ENCODE measurements around the gene CAMSAP2. TPM values are rescaled to one million over a fixed set of nuclear protein-coding genes. Genes with fewer than 3 reads are reported as not detected.

Gene CAMSAP2
- total RNA-seq, 4 donors from 2014 or later: 37.8 to 47.4 (median 46.0) TPM

- no peak for ATAC-seq
- no peak overlapping the region for H3K4me3 ChIP-seq
- no peaks in the 10 kb centered on the region for H3K9me3 ChIP-seq
- H3K4me1 ChIP-seq: peaks cover 0 to 14% (median 12%) of the 10 kb centered on the region in 3 donors
- WGBS, 2 donors (ENCODE audit: low coverage in 1 of 2): 80 to 100% methylated on average over 2 to 5 of the region's 9 CpGs
- H3K36me3 ChIP-seq: no peaks in the 10 kb centered on the region
- peaks cover 63% of the 10 kb centered on the region for H3K27me3 ChIP-seq
- H3K27ac ChIP-seq: no peak overlapping the region
- no peak for TF ChIP-seq POLR2A (IDR thresholded peaks at IDR 0.05)
These were observed 131.2 kb downstream of the CAMSAP2 start for GRCh38 chr1:200869753-200870391.

- H3K36me3 ChIP-seq: no peaks in the 10 kb centered on the region
- H3K4me3 ChIP-seq: peak within 1 kb of the TSS in 1 of 2 donors; percentile 44
- peaks cover 81% of the 10 kb centered on the region for H3K27me3 ChIP-seq
- no peaks in the 10 kb centered on the region for H3K9me3 ChIP-seq
- H3K27ac ChIP-seq: no peak within 1 kb of the TSS
- no peak for TF ChIP-seq EP300 (IDR thresholded peaks at IDR 0.05)
- no peak for TF ChIP-seq POLR2A (IDR thresholded peaks at IDR 0.05)
- no peak for TF ChIP-seq POLR2AphosphoS5 (IDR thresholded peaks at IDR 0.05)
- TF ChIP-seq CTCF (IDR thresholded peaks at IDR 0.05): no peak
- 93% methylated on average over 13 of the region's 23 CpGs; no CpG with 5 or more reads in 1 of the 2 donors for WGBS, 2 donors (ENCODE audit: low coverage in 1 of 2)
- peaks cover 0 to 14% (median 12%) of the 10 kb centered on the region in 3 donors for H3K4me1 ChIP-seq
- peak; percentile 7 for ATAC-seq
These were observed 133.9 kb downstream of the CAMSAP2 start, which contains the start of gene GPR25 for GRCh38 chr1:200872446-200873115. TSS of gene GPR25 (plus strand) at chr1:200872981. CDS start at chr1:200873038, 57 bp downstream.

- peak; percentile 11 for ATAC-seq
- no peak overlapping the region for H3K27ac ChIP-seq
- no peaks in the 10 kb centered on the region for H3K9me3 ChIP-seq
- no CpG with 5 or more reads among the region's 61 CpGs for WGBS, 2 donors (ENCODE audit: low coverage in 1 of 2)
- TF ChIP-seq POLR2A (IDR thresholded peaks at IDR 0.05) (no peak), EP300 (IDR thresholded peaks at IDR 0.05) (no peak)
- H3K4me1 ChIP-seq: peaks cover 0 to 14% (median 12%) of the 10 kb centered on the region in 3 donors
- no peaks in the 10 kb centered on the region for H3K36me3 ChIP-seq
- H3K27me3 ChIP-seq: peaks cover 87% of the 10 kb centered on the region
- H3K4me3 ChIP-seq: peak overlapping the region in 1 of 2 donors; percentile 44
These were observed 134.5 kb downstream of the CAMSAP2 start for GRCh38 chr1:200873116-200873670.

- H3K4me3 ChIP-seq: peak overlapping the region in 1 of 2 donors; percentile 44
- peaks cover 0 to 14% (median 12%) of the 10 kb centered on the region in 3 donors for H3K4me1 ChIP-seq
- H3K36me3 ChIP-seq: no peaks in the 10 kb centered on the region
- no peaks in the 10 kb centered on the region for H3K9me3 ChIP-seq
- H3K27me3 ChIP-seq: peaks cover 91% of the 10 kb centered on the region
- H3K27ac ChIP-seq: no peak overlapping the region
- no peak for ATAC-seq
- no peak for TF ChIP-seq CTCF (IDR thresholded peaks at IDR 0.05)
- no peak for TF ChIP-seq POLR2A (IDR thresholded peaks at IDR 0.05)
- no peak for TF ChIP-seq EP300 (IDR thresholded peaks at IDR 0.05)
- TF ChIP-seq POLR2AphosphoS5 (IDR thresholded peaks at IDR 0.05): no peak
- WGBS, 2 donors (ENCODE audit: low coverage in 1 of 2): no CpG with 5 or more reads among the region's 66 CpGs
These were observed 135.1 kb downstream of the CAMSAP2 start for GRCh38 chr1:200873671-200874397.

- peaks cover 0 to 14% (median 12%) of the 10 kb centered on the region in 3 donors for H3K4me1 ChIP-seq
- ATAC-seq: no peak
- H3K4me3 ChIP-seq: no peak overlapping the region
- no peaks in the 10 kb centered on the region for H3K9me3 ChIP-seq
- no peak overlapping the region for H3K27ac ChIP-seq
- no peaks in the 10 kb centered on the region for H3K36me3 ChIP-seq
- no peak for TF ChIP-seq CTCF (IDR thresholded peaks at IDR 0.05)
- no peak for TF ChIP-seq POLR2A (IDR thresholded peaks at IDR 0.05)
- no peak for TF ChIP-seq POLR2AphosphoS5 (IDR thresholded peaks at IDR 0.05)
- TF ChIP-seq EP300 (IDR thresholded peaks at IDR 0.05): no peak
- WGBS, 2 donors (ENCODE audit: low coverage in 1 of 2): 90 to 92% methylated on average over 1 to 4 of the region's 6 CpGs
- peaks cover 87% of the 10 kb centered on the region for H3K27me3 ChIP-seq
These were observed 136.0 kb downstream of the CAMSAP2 start for GRCh38 chr1:200874694-200875093.
